ENCODE results near the gene LRRK1. TPM values are rescaled to one million over a fixed set of nuclear protein-coding genes. Genes with fewer than 3 reads are reported as not detected.

LRRK1 gene
- total RNA-seq, 1 experiment from 2014 or later = 3.7 TPM

GRCh38 chr15:100942656-100943425 is 23.7 kb downstream of the LRRK1 start:
- no peak overlapping the region for H3K4me3 ChIP-seq
- no peak for DNase-seq (ENCODE audit: low read depth in 1 of 2, low spot score in 2 of 2)
- no peaks in the 10 kb centered on the region for H3K9me3 ChIP-seq (replicated peaks)
- 0 out of 2 replicates have a peak, but pooled peaks cover 4% of the 10 kb centered on the region for H3K36me3 ChIP-seq
- no peak overlapping the region for H3K27ac ChIP-seq
- peaks cover 4% of the 10 kb centered on the region; the same call in 1 of the 2 replicates for H3K4me1 ChIP-seq (replicated peaks)
- no peaks in the 10 kb centered on the region for H3K27me3 ChIP-seq (replicated peaks)

DNA sequence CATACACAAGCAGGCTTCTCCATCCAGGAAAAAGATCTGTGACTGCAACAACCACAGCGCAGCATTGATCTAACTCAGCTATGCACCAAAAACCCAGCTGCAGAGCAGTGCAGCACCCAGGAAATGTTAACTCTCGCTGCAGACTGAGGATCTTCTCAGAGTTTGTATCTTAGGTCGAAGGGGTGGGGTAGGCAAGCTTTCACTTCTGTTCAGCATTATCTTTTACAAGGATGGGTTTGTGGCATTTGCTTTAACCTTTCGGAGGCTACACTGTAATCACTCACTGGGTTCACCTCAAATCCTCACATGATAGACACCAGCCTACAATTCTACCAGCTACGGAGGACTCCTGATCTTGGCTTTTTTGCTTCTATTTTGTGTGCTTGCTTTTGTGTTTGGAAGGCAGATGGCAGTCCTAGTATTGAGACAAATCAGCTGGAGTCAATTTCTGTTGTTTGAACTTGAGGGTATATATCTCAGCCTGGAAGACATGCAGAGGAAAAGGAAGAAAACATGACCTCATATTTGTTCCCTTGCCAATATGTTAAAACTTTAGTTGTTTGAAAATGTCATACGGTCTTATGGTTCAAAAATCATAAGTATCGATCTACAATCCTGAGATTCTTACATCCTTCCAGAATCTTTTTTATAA is 25.2 kb downstream of the LRRK1 start:
- Histone ChIP-seq H3K4me1 (replicated peaks) (peaks cover 4% of the 10 kb centered on the region; the same call in 1 of the 2 replicates), H3K36me3 (0 out of 2 replicates have a peak, but pooled peaks cover 4% of the 10 kb centered on the region), H3K27ac (no peak overlapping the region), H3K4me3 (no peak overlapping the region), H3K27me3 (replicated peaks) (no peaks in the 10 kb centered on the region), H3K9me3 (replicated peaks) (no peaks in the 10 kb centered on the region)
- no peak for DNase-seq (ENCODE audit: low read depth in 1 of 2, low spot score in 2 of 2)

DNA sequence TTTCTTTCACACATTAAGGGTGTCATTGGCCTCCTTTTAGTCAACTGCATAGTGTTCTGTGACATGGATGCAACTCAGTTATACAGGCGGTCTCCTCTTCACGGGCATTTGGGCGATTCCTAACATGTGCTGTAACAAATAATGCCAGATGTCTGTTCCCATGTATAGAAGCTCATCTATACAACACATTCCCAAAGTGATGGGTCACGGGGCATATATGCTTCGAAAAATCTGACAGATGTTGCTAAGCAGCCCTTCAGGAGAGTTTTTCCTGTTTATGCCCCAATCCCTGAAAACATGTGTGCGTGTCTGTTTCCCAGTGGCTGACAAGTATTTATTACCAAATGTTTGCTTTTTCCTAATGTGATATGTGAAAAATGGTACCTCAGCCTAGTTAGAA is 25.8 kb downstream of the LRRK1 start:
- Histone ChIP-seq H3K9me3 (replicated peaks) (no peaks in the 10 kb centered on the region), H3K36me3 (0 out of 2 replicates have a peak, but pooled peaks cover 4% of the 10 kb centered on the region), H3K27me3 (replicated peaks) (no peaks in the 10 kb centered on the region), H3K4me3 (no peak overlapping the region), H3K4me1 (replicated peaks) (peaks cover 4% of the 10 kb centered on the region; the same call in 1 of the 2 replicates), H3K27ac (no peak overlapping the region)
- no peak for DNase-seq (ENCODE audit: low read depth in 1 of 2, low spot score in 2 of 2)

GRCh38 chr15:100947760-100948429 is 28.7 kb downstream of the LRRK1 start:
- Histone ChIP-seq H3K36me3 (0 out of 2 replicates have a peak, but pooled peaks cover 4% of the 10 kb centered on the region), H3K27ac (no peak overlapping the region), H3K4me3 (no peak overlapping the region), H3K4me1 (replicated peaks) (peaks cover 4% of the 10 kb centered on the region; the same call in 1 of the 2 replicates), H3K9me3 (replicated peaks) (no peaks in the 10 kb centered on the region), H3K27me3 (replicated peaks) (no peaks in the 10 kb centered on the region)
- peak in 1 of 2 experiments; percentile 12 for DNase-seq (ENCODE audit: low read depth in 1 of 2, low spot score in 2 of 2)

DNA sequence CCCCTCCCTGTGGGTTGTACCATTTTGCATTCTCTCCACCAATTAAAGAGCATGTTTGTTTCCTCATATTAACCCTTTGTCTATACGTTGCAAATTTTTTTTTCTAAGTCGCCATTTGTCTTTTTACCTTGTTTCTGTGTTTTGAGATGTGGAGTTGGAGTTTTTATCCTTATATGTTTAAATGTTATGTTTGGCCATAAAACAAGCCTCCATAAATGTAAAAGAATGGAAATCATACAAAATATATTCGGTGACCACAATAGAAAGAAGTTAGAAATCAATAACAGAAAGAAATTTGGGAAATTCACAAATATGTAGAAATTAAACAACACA is 29.2 kb downstream of the LRRK1 start:
- no peak for DNase-seq (ENCODE audit: low read depth in 1 of 2, low spot score in 2 of 2)
- no peaks in the 10 kb centered on the region for H3K9me3 ChIP-seq (replicated peaks)
- H3K4me1 ChIP-seq (replicated peaks) = peaks cover 4% of the 10 kb centered on the region; the same call in 1 of the 2 replicates
- H3K27ac ChIP-seq = no peak overlapping the region
- H3K4me3 ChIP-seq = no peak overlapping the region
- 0 out of 2 replicates have a peak, but pooled peaks cover 4% of the 10 kb centered on the region for H3K36me3 ChIP-seq
- H3K27me3 ChIP-seq (replicated peaks) = no peaks in the 10 kb centered on the region

GRCh38 chr15:100949691-100950090 is 30.5 kb downstream of the LRRK1 start:
- Histone ChIP-seq H3K9me3 (replicated peaks) (no peaks in the 10 kb centered on the region), H3K4me3 (no peak overlapping the region), H3K4me1 (replicated peaks) (peaks cover 4% of the 10 kb centered on the region; the same call in 1 of the 2 replicates), H3K27ac (no peak overlapping the region), H3K36me3 (no peaks in the 10 kb centered on the region), H3K27me3 (replicated peaks) (no peaks in the 10 kb centered on the region)
- no peak for DNase-seq (ENCODE audit: low read depth in 1 of 2, low spot score in 2 of 2)

- Histone ChIP-seq H3K36me3 (no peaks in the 10 kb centered on the region), H3K4me1 (replicated peaks) (peaks cover 4% of the 10 kb centered on the region; the same call in 1 of the 2 replicates), H3K9me3 (replicated peaks) (no peaks in the 10 kb centered on the region), H3K4me3 (no peak overlapping the region), H3K27ac (no peak overlapping the region), H3K27me3 (replicated peaks) (no peaks in the 10 kb centered on the region)
- DNase-seq (ENCODE audit: low read depth in 1 of 2, low spot score in 2 of 2) = no peak
Observed at GRCh38 chr15:100951965-100952364, 32.8 kb downstream of the LRRK1 start.

DNA sequence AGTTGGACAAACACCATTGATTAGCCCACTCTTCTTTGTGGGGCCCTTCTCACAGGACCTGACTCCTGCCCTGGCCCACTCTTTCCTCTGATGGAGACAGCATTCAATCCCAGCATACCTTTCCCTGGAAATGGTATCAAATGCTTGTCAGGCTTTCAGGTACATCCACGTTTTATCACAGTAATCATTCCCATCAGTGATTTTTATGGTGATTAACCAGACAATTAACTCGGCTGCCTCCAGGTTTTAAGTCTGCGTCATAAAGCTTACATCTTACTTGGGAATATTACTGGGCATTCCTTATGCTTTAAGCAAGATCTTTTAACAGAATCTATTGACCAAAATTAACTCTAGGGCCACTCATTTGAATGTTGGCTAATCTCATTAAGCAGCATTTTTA is 33.4 kb downstream of the LRRK1 start:
- no peak overlapping the region for H3K4me3 ChIP-seq
- no peak overlapping the region for H3K27ac ChIP-seq
- H3K9me3 ChIP-seq (replicated peaks) = no peaks in the 10 kb centered on the region
- no peaks in the 10 kb centered on the region for H3K27me3 ChIP-seq (replicated peaks)
- DNase-seq (ENCODE audit: low read depth in 1 of 2, low spot score in 2 of 2) = no peak
- no peaks in the 10 kb centered on the region for H3K36me3 ChIP-seq
- peaks cover 4% of the 10 kb centered on the region for H3K4me1 ChIP-seq (replicated peaks)

- peaks cover 24% of the 10 kb centered on the region for H3K4me1 ChIP-seq (replicated peaks)
- H3K9me3 ChIP-seq (replicated peaks) = no peaks in the 10 kb centered on the region
- H3K27ac ChIP-seq = peak overlapping the region; percentile 86
- no peaks in the 10 kb centered on the region for H3K27me3 ChIP-seq (replicated peaks)
- H3K4me3 ChIP-seq = no peak overlapping the region
- DNase-seq (ENCODE audit: low read depth in 1 of 2, low spot score in 2 of 2) = peak; percentile 70 to 74
- H3K36me3 ChIP-seq = no peaks in the 10 kb centered on the region
Observed at GRCh38 chr15:100958326-100959065, 39.3 kb downstream of the LRRK1 start.

- H3K36me3 ChIP-seq = no peaks in the 10 kb centered on the region
- no peak overlapping the region for H3K4me3 ChIP-seq
- no peaks in the 10 kb centered on the region for H3K9me3 ChIP-seq (replicated peaks)
- DNase-seq (ENCODE audit: low read depth in 1 of 2, low spot score in 2 of 2) = peak in 1 of 2 experiments; percentile 10
- no peaks in the 10 kb centered on the region for H3K27me3 ChIP-seq (replicated peaks)
- peaks cover 24% of the 10 kb centered on the region for H3K4me1 ChIP-seq (replicated peaks)
- H3K27ac ChIP-seq = peak overlapping the region; percentile 86
Observed at GRCh38 chr15:100959066-100960050, 40.2 kb downstream of the LRRK1 start.

DNA sequence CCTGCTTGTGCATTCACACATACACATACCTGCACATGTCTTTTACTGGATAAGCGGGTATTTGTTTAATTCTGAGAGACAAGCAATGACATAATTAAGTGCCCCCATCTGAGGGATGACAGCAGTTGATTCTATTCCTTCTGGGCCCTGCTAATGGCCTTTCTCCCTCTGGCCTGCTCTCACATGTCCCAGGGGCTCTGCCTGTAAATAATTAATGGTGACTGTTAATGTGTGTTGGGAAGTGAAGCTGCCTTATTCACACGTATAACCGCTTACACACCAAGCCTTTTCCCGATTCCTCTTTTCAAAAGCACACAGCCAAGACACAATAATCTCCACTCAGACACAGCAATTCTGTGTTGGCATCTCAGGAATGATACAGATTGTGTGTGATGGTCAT is 47.8 kb downstream of the LRRK1 start:
- Histone ChIP-seq H3K9me3 (replicated peaks) (no peaks in the 10 kb centered on the region), H3K4me3 (no peak overlapping the region), H3K27ac (no peak overlapping the region), H3K27me3 (replicated peaks) (no peaks in the 10 kb centered on the region), H3K36me3 (no peaks in the 10 kb centered on the region), H3K4me1 (replicated peaks) (peaks cover 10% of the 10 kb centered on the region)
- DNase-seq (ENCODE audit: low read depth in 1 of 2, low spot score in 2 of 2) = no peak

DNA sequence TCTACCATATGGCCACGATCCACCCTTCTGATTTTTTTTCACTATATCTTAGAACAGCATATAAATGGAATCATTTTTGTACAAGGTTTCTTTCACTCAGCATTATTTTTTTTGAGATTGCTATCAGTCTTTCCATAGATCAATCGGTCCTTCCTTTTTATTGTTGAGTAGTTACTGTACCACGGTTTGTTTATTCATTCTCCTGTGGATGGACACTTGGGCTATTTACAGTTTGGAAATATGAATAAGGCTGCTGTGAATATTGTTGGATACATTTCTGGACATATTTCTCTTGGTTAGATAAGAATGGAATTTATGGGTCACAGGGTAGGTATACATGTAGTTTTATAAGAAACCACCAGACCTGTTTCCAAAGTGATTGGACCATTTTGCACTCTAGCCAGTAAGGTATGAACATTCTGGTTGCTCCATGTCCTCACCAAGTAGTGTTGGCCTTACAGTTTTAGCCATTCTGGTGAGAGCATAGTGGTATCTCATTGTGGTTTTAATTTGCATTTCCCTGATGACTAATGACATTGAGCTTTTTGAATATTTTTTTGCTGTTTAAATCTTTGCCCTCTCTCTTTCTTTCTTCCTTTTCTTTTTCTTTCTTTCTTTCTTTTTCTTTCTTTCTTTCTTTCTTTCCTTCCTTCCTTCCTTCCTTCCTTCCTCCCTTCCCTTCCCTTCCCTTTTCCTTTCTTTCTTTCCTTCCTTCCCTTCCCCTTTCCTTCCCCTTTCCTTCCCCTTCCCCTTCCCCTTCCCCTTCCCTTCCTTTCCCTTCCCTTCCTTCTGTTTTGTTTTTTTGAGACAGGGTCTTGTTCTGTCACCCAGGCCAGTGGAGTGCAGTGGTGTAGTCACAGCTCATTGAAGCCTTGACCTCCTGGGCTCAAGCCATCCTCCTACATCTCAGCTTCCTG is 49.2 kb downstream of the LRRK1 start:
- Histone ChIP-seq H3K4me3 (no peak overlapping the region), H3K27me3 (replicated peaks) (no peaks in the 10 kb centered on the region), H3K36me3 (no peaks in the 10 kb centered on the region), H3K27ac (no peak overlapping the region; the same call in 1 of the 2 replicates), H3K4me1 (replicated peaks) (peaks cover 10% of the 10 kb centered on the region), H3K9me3 (replicated peaks) (no peaks in the 10 kb centered on the region)
- peak in 1 of 2 experiments; percentile 16 for DNase-seq (ENCODE audit: low read depth in 1 of 2, low spot score in 2 of 2)
